K562 (cell line): ENCODE measurements around the gene SH2D4B. TPM values are rescaled to one million over a fixed set of nuclear protein-coding genes. Genes with fewer than 3 reads are reported as not detected.

ENCODE experiments used
- ATAC-seq: fragments of 200-7000 bp; cut with Tn5 transposase; 3 replicates; pipeline ENCODE4 v1.9.1; 2020; ENCODE audit warnings: moderate library complexity
- BruUV-seq: library from RNA; stranded (reverse); fragments of 400-500 nt; replicated peaks from 2 replicates; lab custom pipeline; 2021; lab: Mats Ljungman, UMichigan
- CTCF ChIA-PET: fragments of 300-600 bp; formaldehyde crosslinking; extraction: SDS; loops from one replicate; lab custom pipeline; 2021; ENCODE audit warnings: low intra/inter-chr PET ratio; lab: Yijun Ruan, JAX
- POLR2A ChIA-PET: fragments of 300-600, 350-650 bp; sonication (Branson Sonifier 250); formaldehyde crosslinking; extraction: SDS; loops from one replicate; lab custom pipeline; 2021; ENCODE audit warnings: antibody characterized with exemption, inconsistent platforms; lab: Yijun Ruan, JAX
- DNase-seq, 4 experiments: peaks; one replicate each; pipeline versions ENCODE4 v3.0.0 to v3.0.0-alpha.2; 2011 to 2018; ENCODE audit warnings: low spot score in 3 of 4, mixed read lengths in 3 of 4; ENCODE audit errors: extremely low read depth in 1 of 4
- FAIRE-seq: peaks from 2 replicates; lab custom pipeline; 2011; peaks lifted over from hg19 to GRCh38; lab: Jason Lieb, UNC
- H2AFZ ChIP-seq: 2 replicates; pipeline ENCODE4 v1.6.0; 2011; ENCODE audit warnings: low read depth, low read length, control low read depth, inconsistent platforms
- H3K27ac ChIP-seq: fragments of 200-600 bp; 3 replicates; pipeline ENCODE4 v1.8.0; 2011; ENCODE audit warnings: low read depth, mild to moderate bottlenecking, control low read depth, inconsistent platforms, low read length, moderate library complexity, mixed read lengths; ENCODE audit errors: extremely low read depth
- H3K27me3 ChIP-seq, 2 experiments: fragments of 300-600 bp in 1 of 2; 2 replicates in 1 of 2; 3 replicates in 1 of 2; pipeline versions ENCODE4 v1.6.0 to v1.8.0; 2011; ENCODE audit warnings: inconsistent platforms in 2 of 2, low read length in 2 of 2, mild to moderate bottlenecking in 1 of 2, mixed read lengths in 1 of 2, moderate library complexity in 1 of 2; ENCODE audit not compliant: control insufficient read depth in 2 of 2, insufficient read depth in 2 of 2
- H3K36me3 ChIP-seq: fragments of 300-600 bp; 3 replicates; pipeline ENCODE4 v1.8.0; 2011; ENCODE audit warnings: mild to moderate bottlenecking, low read length, inconsistent platforms; ENCODE audit not compliant: control insufficient read depth, insufficient read depth
- H3K4me1 ChIP-seq, 2 experiments: fragments of 200-600 bp in 1 of 2; replicated peaks in 1 of 2; 2 replicates in 1 of 2; 3 replicates in 1 of 2; pipeline versions ENCODE4 v1.5.1 to v1.8.0; 2011; ENCODE audit warnings: inconsistent platforms in 2 of 2, low read length in 2 of 2, mild to moderate bottlenecking in 1 of 2, mixed read lengths in 1 of 2, moderate library complexity in 1 of 2; ENCODE audit not compliant: control insufficient read depth in 2 of 2, insufficient read depth in 2 of 2
- H3K4me2 ChIP-seq: 2 replicates; pipeline ENCODE4 v1.6.1; 2011; ENCODE audit warnings: low read length, control low read depth, inconsistent platforms, mixed read lengths; ENCODE audit not compliant: insufficient read depth
- H3K4me3 ChIP-seq: fragments of 200-600 bp; sonication (generic), shearing (Covaris generic); 2 replicates; pipeline ENCODE4 v1.5.1; 2016; ENCODE audit warnings: control low read depth, inconsistent platforms
- H3K79me2 ChIP-seq: fragments of 200-600 bp; 3 replicates; pipeline ENCODE4 v1.8.0; 2011; ENCODE audit warnings: low read length, inconsistent platforms; ENCODE audit not compliant: control insufficient read depth, insufficient read depth
- H3K9ac ChIP-seq, 2 experiments: 2 replicates each; pipeline versions ENCODE4 v1.6.0 to v1.6.1; 2011; ENCODE audit warnings: low read depth in 2 of 2, low read length in 2 of 2, control low read depth in 1 of 2, inconsistent platforms in 1 of 2, mild to moderate bottlenecking in 1 of 2, mixed read lengths in 1 of 2; ENCODE audit not compliant: insufficient read depth in 1 of 2
- H3K9me1 ChIP-seq: one replicate; pipeline ENCODE4 v1.6.0; 2011; ENCODE audit warnings: inconsistent platforms, mild to moderate bottlenecking, low read length, moderate library complexity; ENCODE audit not compliant: control insufficient read depth, insufficient read depth
- H3K9me3 ChIP-seq: replicated peaks from 2 replicates; pipeline ENCODE4 v1.5.1; 2011; ENCODE audit warnings: low read depth, low read length, inconsistent platforms; ENCODE audit not compliant: control insufficient read depth, insufficient read depth
- H4K20me1 ChIP-seq: replicated peaks from 2 replicates; pipeline ENCODE4 v1.6.1; 2011; ENCODE audit warnings: low read length, inconsistent platforms, mixed read lengths; ENCODE audit not compliant: control insufficient read depth, insufficient read depth
- CHD1 ChIP-seq: fragments of 200-600 bp; sonication (generic); IDR thresholded peaks from one replicate; pipeline ENCODE4 v1.6.1; 2012; ENCODE audit warnings: mild to moderate bottlenecking, moderate library complexity, low read length, inconsistent platforms
- FOXA3 ChIP-seq, 2 experiments: fragments of 450-650 bp in 1 of 2; sonication (generic) in 1 of 2; formaldehyde crosslinking; IDR thresholded peaks in 1 of 2; conservative IDR thresholded peaks in 1 of 2; 2 replicates each; pipeline versions ENCODE4 v1.4.0 to v1.8.0; 2020 to 2022; ENCODE audit warnings: mild to moderate bottlenecking in 2 of 2, missing genetic modification reagents in 1 of 2
- HNRNPK ChIP-seq: fragments of 200-400 bp; formaldehyde crosslinking; IDR thresholded peaks from one replicate; pipeline ENCODE4 v1.6.1; 2018; ENCODE audit warnings: mild to moderate bottlenecking, low read depth, low read length; ENCODE audit not compliant: poor library complexity, severe bottlenecking
- MAX ChIP-seq: sonication (generic); formaldehyde crosslinking; IDR thresholded peaks from 2 replicates; pipeline ENCODE4 v1.9.0; 2022; ENCODE audit warnings: mild to moderate bottlenecking, missing genetic modification reagents
- RBM17 ChIP-seq: fragments of 200-400 bp; formaldehyde crosslinking; IDR thresholded peaks from 2 replicates; pipeline ENCODE4 v1.6.1; 2017; ENCODE audit warnings: low read depth, mild to moderate bottlenecking, low read length, borderline replicate concordance
- SETDB1 ChIP-seq: IDR thresholded peaks from one replicate; pipeline ENCODE4 v1.6.1; 2012; ENCODE audit warnings: low read length, control low read depth, inconsistent platforms
- SREBF2 ChIP-seq: sonication (generic); formaldehyde crosslinking; IDR thresholded peaks from 2 replicates; pipeline ENCODE4 v1.4.0; 2020; ENCODE audit warnings: mild to moderate bottlenecking, missing genetic modification reagents
- WGBS: fragments of 100-300 bp; shearing (Covaris generic); methylation state at CpG from one replicate; pipeline ENCODE4 v1.1.6; 2016; ENCODE audit warnings: low coverage, mixed read lengths; ENCODE audit not compliant: insufficient coverage; ENCODE audit errors: missing lambda C conversion rate; 5-methylcytosine and 5-hydroxymethylcytosine counted together
- in situ Hi-C: fragments of 300-500 bp; cut with MboI; formaldehyde crosslinking; loops from 4 replicates; pipeline ENCODE4 v1.15.0; 2018; ENCODE audit warnings: inconsistent platforms, mixed read lengths
- intact Hi-C: fragments of 100-400 bp; cut with micrococcal nuclease; formaldehyde crosslinking; loops from 2 replicates; pipeline ENCODE4 v1.14.2; 2022
- polyA plus RNA-seq, 8 experiments: library from polyadenylated mRNA; depleted of rRNA in 4 of 8; stranded (reverse) in 5 of 8; unstranded in 3 of 8; fragments of >200 nt; fragmentation: Nextera tagmentation in 2 of 8; fragmentation: Illumina TruSeq in 1 of 8; extraction: Ambion mirVana in 2 of 8; extraction: Trizol in 1 of 8; gene quantifications; 2 replicates each; pipeline versions ENCODE4 v1.2.1 to v1.2.3, GENCODE V29; 2011 to 2014; ENCODE audit warnings: inconsistent platforms in 1 of 8, missing spikeins in 1 of 8
- total RNA-seq, 7 experiments: library from RNA; depleted of rRNA in 6 of 7; stranded (reverse); fragments of >200 nt in 6 of 7; fragmentation: Illumina TruSeq in 2 of 7; extraction: Trizol in 2 of 7; gene quantifications; 2 replicates each; pipeline versions ENCODE4 v1.2.1 to v1.2.3, GENCODE V29; 2011 to 2021; ENCODE audit warnings: low replicate concordance in 1 of 7

Gene SH2D4B
- total and polyA plus RNA-seq, 9 of the 15 experiments (the other 6 are each of a cell fraction or from before 2014, with no cell fraction given): 0.03 to 0.14 (median 0.04) TPM; not detected in 4

GRCh38 chr10:80681142-80681541 lies 143.4 kb downstream of the SH2D4B start:
- no peak overlapping the region for H3K4me3 ChIP-seq
- no peak for ATAC-seq
- no peak overlapping the region for H3K9ac ChIP-seq
- in situ Hi-C loops: no loop called here
- 0% methylated on average over 1 of the region's 1 CpG for WGBS
- H3K79me2 ChIP-seq: no peaks in the 10 kb centered on the region
- FAIRE-seq: no peak
- H3K9me1 ChIP-seq: no peaks in the 10 kb centered on the region
- H3K27ac ChIP-seq: no peak overlapping the region
- ChIA-PET POLR2A (no interaction called here), CTCF (no interaction called here)
- H2AFZ ChIP-seq: no peak overlapping the region
- H3K4me1 ChIP-seq: no peaks in the 10 kb centered on the region
- intact Hi-C loops: no loop called here
- no peak overlapping the region for H3K4me2 ChIP-seq
- no peak for TF ChIP-seq RBM17
- TF ChIP-seq MAX (CRISPR knock-in tag): no peak
- TF ChIP-seq FOXA3 (CRISPR knock-in tag; conservative IDR thresholded peaks at IDR 0.05 in 1 of 2, IDR thresholded peaks at IDR 0.05 in 1 of 2): no peak
- no peak for TF ChIP-seq SREBF2 (CRISPR knock-in tag)
- no peak for TF ChIP-seq SETDB1
- TF ChIP-seq HNRNPK: no peak
- TF ChIP-seq CHD1: no peak
- H4K20me1 ChIP-seq: no peaks in the 10 kb centered on the region
- BruUV-seq: no TSS peak
- no peaks in the 10 kb centered on the region for H3K36me3 ChIP-seq
- no peak for DNase-seq
- no peaks in the 10 kb centered on the region for H3K9me3 ChIP-seq
- H3K27me3 ChIP-seq: no peaks in the 10 kb centered on the region
